SU-DHL-6 (cell line): ENCODE data around the gene PCIF1.

Source experiments
- CTCF ChIP-seq: fragments of 200-600 bp; sonication (generic); IDR thresholded peaks from one replicate; pipeline ENCODE4 v1.5.1; 2017; ENCODE audit warnings: antibody characterized with exemption, mild to moderate bottlenecking, low read length, moderate library complexity; ENCODE audit not compliant: insufficient read depth, poor library complexity, severe bottlenecking
- EZH2phosphoT487 ChIP-seq: fragments of 200-600 bp; sonication (generic), shearing (Covaris generic); conservative IDR thresholded peaks from 2 replicates; pipeline ENCODE4 v1.6.1; 2018; ENCODE audit warnings: mild to moderate bottlenecking, antibody characterized with exemption, low read length, moderate library complexity, mixed read lengths

GRCh38 chr20:45919542-45920399 lies 14.7 kb upstream of the PCIF1 start:
- no peak for TF ChIP-seq CTCF
- TF ChIP-seq EZH2phosphoT487, result no peak
